Measurements from ENCODE around the gene PLXNC1.

PLXNC1 gene

GRCh38 chr12:94207467-94207848 is 59.1 kb downstream of the PLXNC1 start:
- H3K27me3 ChIP-seq, result no peaks in the 10 kb centered on the region
- H3K9me3 ChIP-seq, result no peaks in the 10 kb centered on the region
- H3K27ac ChIP-seq, result peak overlapping the region; percentile 95
- peaks cover 76 to 77% of the 10 kb centered on the region in 2 experiments for H3K4me1 ChIP-seq (ENCODE audit: control insufficient read depth in 1 of 2, insufficient read depth in 1 of 2, low read depth in 1 of 2, low read length in 1 of 2)
- no peak for TF ChIP-seq CTCF (IDR thresholded peaks at IDR 0.05)
- peak overlapping the region; percentile 12 to 45 for H3K4me3 ChIP-seq (ENCODE audit: low read depth in 1 of 2, low read length in 1 of 2)
- H3K36me3 ChIP-seq, result peaks cover 32% of the 10 kb centered on the region

GRCh38 chr12:94207849-94208621 is 59.7 kb downstream of the PLXNC1 start:
- peak overlapping the region; percentile 12 to 45 for H3K4me3 ChIP-seq (ENCODE audit: low read depth in 1 of 2, low read length in 1 of 2)

GRCh38 chr12:94208622-94208966 is 60.2 kb downstream of the PLXNC1 start:
- Histone ChIP-seq H3K36me3 (peaks cover 24% of the 10 kb centered on the region), H3K9me3 (no peaks in the 10 kb centered on the region), H3K27me3 (no peaks in the 10 kb centered on the region), H3K4me1 (ENCODE audit: control insufficient read depth in 1 of 2, insufficient read depth in 1 of 2, low read depth in 1 of 2, low read length in 1 of 2) (peaks cover 66 to 67% of the 10 kb centered on the region in 2 experiments), H3K27ac (peak overlapping the region; percentile 95), H3K4me3 (ENCODE audit: low read depth in 1 of 2, low read length in 1 of 2) (peak overlapping the region; percentile 12 to 45)
- TF ChIP-seq CTCF (IDR thresholded peaks at IDR 0.05), result no peak

More at GRCh38 chr12:94207849-94208621, 59.7 kb downstream of the PLXNC1 start:
- H3K36me3 ChIP-seq, result peaks cover 29% of the 10 kb centered on the region
- H3K9me3 ChIP-seq, result no peaks in the 10 kb centered on the region
- peak overlapping the region; percentile 95 for H3K27ac ChIP-seq
- H3K4me1 ChIP-seq (ENCODE audit: control insufficient read depth in 1 of 2, insufficient read depth in 1 of 2, low read depth in 1 of 2, low read length in 1 of 2), result peaks cover 71 to 72% of the 10 kb centered on the region in 2 experiments
- no peak for TF ChIP-seq CTCF (IDR thresholded peaks at IDR 0.05)
- H3K27me3 ChIP-seq, result no peaks in the 10 kb centered on the region

GRCh38 chr12:94209240-94209639 is 60.9 kb downstream of the PLXNC1 start:
- peak overlapping the region; percentile 95 for H3K27ac ChIP-seq
- no peak overlapping the region for H3K4me3 ChIP-seq (ENCODE audit: low read depth in 1 of 2, low read length in 1 of 2)
- H3K9me3 ChIP-seq, result no peaks in the 10 kb centered on the region
- no peak for TF ChIP-seq CTCF (IDR thresholded peaks at IDR 0.05)
- H3K4me1 ChIP-seq (ENCODE audit: control insufficient read depth in 1 of 2, insufficient read depth in 1 of 2, low read depth in 1 of 2, low read length in 1 of 2), result peaks cover 59 to 60% of the 10 kb centered on the region in 2 experiments
- H3K27me3 ChIP-seq, result no peaks in the 10 kb centered on the region
- H3K36me3 ChIP-seq, result peaks cover 24% of the 10 kb centered on the region

GRCh38 chr12:94211021-94211420 is 62.6 kb downstream of the PLXNC1 start:
- no peaks in the 10 kb centered on the region for H3K27me3 ChIP-seq
- H3K4me1 ChIP-seq (ENCODE audit: control insufficient read depth in 1 of 2, insufficient read depth in 1 of 2, low read depth in 1 of 2, low read length in 1 of 2), result peaks cover 42% of the 10 kb centered on the region in 2 experiments
- no peaks in the 10 kb centered on the region for H3K9me3 ChIP-seq
- no peak for TF ChIP-seq CTCF (IDR thresholded peaks at IDR 0.05)
- H3K36me3 ChIP-seq, result peaks cover 32% of the 10 kb centered on the region
- H3K27ac ChIP-seq, result peak overlapping the region; percentile 95
- H3K4me3 ChIP-seq (ENCODE audit: low read depth in 1 of 2, low read length in 1 of 2), result no peak overlapping the region

Data from neutrophil (primary cell).